H9 (cell line): ENCODE data around the gene PMF1. TPM values are rescaled to one million over a fixed set of nuclear protein-coding genes. Genes with fewer than 3 reads are reported as not detected.
A peak's percentile ranks its signal among the peaks of the same experiment; 100 is the strongest.

Experiments
- DNase-seq: peaks from one replicate; pipeline ENCODE4 v3.0.0-alpha.2; 2017
- H2AFZ ChIP-seq: one replicate; pipeline ENCODE4 v1.6.1; 2013; ENCODE audit warnings: mild to moderate bottlenecking, low read length, control low read depth, moderate library complexity
- H2AK5ac ChIP-seq: 2 replicates; pipeline ENCODE4 v1.6.1; 2013; ENCODE audit warnings: low read length, control low read depth, mixed read lengths; ENCODE audit not compliant: insufficient read length
- H2BK120ac ChIP-seq: one replicate; pipeline ENCODE4 v1.6.1; 2013; ENCODE audit warnings: low read depth, mild to moderate bottlenecking, low read length, control low read depth, inconsistent platforms; ENCODE audit not compliant: poor library complexity, severe bottlenecking
- H2BK12ac ChIP-seq: 2 replicates; pipeline ENCODE4 v1.6.1; 2013; ENCODE audit warnings: low read length, control low read depth, mixed read lengths, low read depth; ENCODE audit not compliant: insufficient read length
- H2BK15ac ChIP-seq: 2 replicates; pipeline ENCODE4 v1.6.1; 2013; ENCODE audit warnings: low read depth, low read length, control low read depth
- H2BK20ac ChIP-seq: one replicate; pipeline ENCODE4 v1.6.1; 2013; ENCODE audit warnings: low read depth, mild to moderate bottlenecking, low read length, control low read depth, inconsistent platforms; ENCODE audit not compliant: poor library complexity, severe bottlenecking
- H2BK5ac ChIP-seq: 2 replicates; pipeline ENCODE4 v1.6.1; 2013; ENCODE audit warnings: low read length, control low read depth, mixed read lengths; ENCODE audit not compliant: insufficient read length
- H3K14ac ChIP-seq: 2 replicates; pipeline ENCODE4 v1.6.1; 2013; ENCODE audit warnings: low read length, control low read depth; ENCODE audit not compliant: insufficient read depth
- H3K18ac ChIP-seq: 2 replicates; pipeline ENCODE4 v1.6.1; 2013; ENCODE audit warnings: low read depth, mild to moderate bottlenecking, mixed read lengths, low read length, control low read depth; ENCODE audit not compliant: insufficient read length
- H3K23ac ChIP-seq: 2 replicates; pipeline ENCODE4 v1.6.1; 2013; ENCODE audit warnings: low read length, control low read depth, mixed read lengths, low read depth; ENCODE audit not compliant: insufficient read length
- H3K23me2 ChIP-seq: 2 replicates; pipeline ENCODE4 v1.6.1; 2013; ENCODE audit warnings: low read depth, mild to moderate bottlenecking, mixed read lengths, low read length, control low read depth; ENCODE audit not compliant: insufficient read length, poor library complexity, severe bottlenecking
- H3K27ac ChIP-seq: 2 replicates; pipeline ENCODE4 v1.5.1; 2013; ENCODE audit warnings: low read length, control low read depth, mixed read lengths, low read depth; ENCODE audit not compliant: insufficient read length
- H3K27me3 ChIP-seq: 2 replicates; pipeline ENCODE4 v1.6.1; 2013; ENCODE audit warnings: low read length, control low read depth, inconsistent platforms; ENCODE audit not compliant: insufficient read depth
- H3K4ac ChIP-seq: 2 replicates; pipeline ENCODE4 v1.6.1; 2013; ENCODE audit warnings: low read depth, mild to moderate bottlenecking, control low read depth, inconsistent platforms, low read length, moderate library complexity
- H3K4me1 ChIP-seq: 2 replicates; pipeline ENCODE4 v1.6.1; 2013; ENCODE audit warnings: low read length, control low read depth, inconsistent platforms; ENCODE audit not compliant: insufficient read depth
- H3K4me2 ChIP-seq: 2 replicates; pipeline ENCODE4 v1.6.1; 2013; ENCODE audit warnings: low read length, control low read depth, mixed read lengths; ENCODE audit not compliant: insufficient read length, insufficient read depth
- H3K56ac ChIP-seq: 2 replicates; pipeline ENCODE4 v1.6.1; 2013; ENCODE audit warnings: low read depth, mild to moderate bottlenecking, mixed read lengths, low read length, control low read depth; ENCODE audit not compliant: insufficient read length
- H3K79me1 ChIP-seq: 2 replicates; pipeline ENCODE4 v1.6.1; 2013; ENCODE audit warnings: low read depth, mild to moderate bottlenecking, moderate library complexity, low read length, control low read depth, inconsistent platforms; ENCODE audit not compliant: insufficient read depth, poor library complexity, severe bottlenecking
- H3K79me2 ChIP-seq: 2 replicates; pipeline ENCODE4 v1.6.1; 2013; ENCODE audit warnings: low read length, control low read depth, inconsistent platforms; ENCODE audit not compliant: insufficient read depth
- H3K9ac ChIP-seq: 2 replicates; pipeline ENCODE4 v1.6.1; 2013; ENCODE audit warnings: low read length, control low read depth, mixed read lengths; ENCODE audit not compliant: insufficient read length; ENCODE audit errors: extremely low read depth
- H3K9me3 ChIP-seq: one replicate; pipeline ENCODE4 v1.6.1; 2013; ENCODE audit warnings: low read depth, low read length, inconsistent platforms; ENCODE audit not compliant: control insufficient read depth
- H3T11ph ChIP-seq: one replicate; pipeline ENCODE4 v1.6.1; 2013; ENCODE audit warnings: mild to moderate bottlenecking, low read length, control low read depth, inconsistent platforms
- H4K20me1 ChIP-seq: one replicate; pipeline ENCODE4 v1.6.1; 2013; ENCODE audit not compliant: control insufficient read depth, insufficient read length, insufficient read depth
- H4K5ac ChIP-seq: 2 replicates; pipeline ENCODE4 v1.6.1; 2013; ENCODE audit warnings: low read depth, mild to moderate bottlenecking, mixed read lengths, low read length, control low read depth; ENCODE audit not compliant: insufficient read length
- H4K8ac ChIP-seq: replicated peaks from 2 replicates; pipeline ENCODE4 v1.6.1; 2013; ENCODE audit warnings: low read length, control low read depth, mixed read lengths, low read depth; ENCODE audit not compliant: insufficient read length
- H4K91ac ChIP-seq: 2 replicates; pipeline ENCODE4 v1.6.1; 2013; ENCODE audit warnings: low read depth, mild to moderate bottlenecking, moderate library complexity, mixed read lengths, low read length, control low read depth; ENCODE audit not compliant: insufficient read length
- H3K27ac Mint-ChIP-seq, 3 experiments: 2 replicates in 2 of 3; 3 replicates in 1 of 3; pipeline ENCODE4 v1.8.0; 2020 to 2021; ENCODE audit warnings: mixed read lengths in 3 of 3, mild to moderate bottlenecking in 1 of 3, moderate library complexity in 1 of 3
- H3K27me3 Mint-ChIP-seq: 2 replicates; pipeline ENCODE4 v1.8.0; 2021; ENCODE audit warnings: low read depth, mild to moderate bottlenecking, moderate library complexity, mixed read lengths
- H3K36me3 Mint-ChIP-seq, 3 experiments: 2 replicates in 2 of 3; 3 replicates in 1 of 3; pipeline ENCODE4 v1.8.0; 2020 to 2021; ENCODE audit warnings: low read depth in 3 of 3, mixed read lengths in 3 of 3; ENCODE audit not compliant: insufficient read depth in 1 of 3
- H3K4me1 Mint-ChIP-seq, 2 experiments: 2 replicates each; pipeline ENCODE4 v1.8.0; 2020; ENCODE audit warnings: mixed read lengths in 2 of 2
- H3K4me3 Mint-ChIP-seq, 2 experiments: 2 replicates in 1 of 2; 3 replicates in 1 of 2; pipeline ENCODE4 v1.8.0; 2020 to 2021; ENCODE audit warnings: mild to moderate bottlenecking in 2 of 2, mixed read lengths in 2 of 2, moderate library complexity in 1 of 2
- H3K9me3 Mint-ChIP-seq, 2 experiments: 2 replicates in 1 of 2; 3 replicates in 1 of 2; pipeline ENCODE4 v1.8.0; 2020; ENCODE audit warnings: mild to moderate bottlenecking in 2 of 2, mixed read lengths in 2 of 2, moderate library complexity in 1 of 2
- CTCF ChIP-seq: fragments of 200-600 bp; sonication (generic); conservative IDR thresholded peaks from 3 replicates; pipeline ENCODE4 v1.8.0; 2021; ENCODE audit warnings: antibody characterized with exemption, mild to moderate bottlenecking
- WGBS: extraction: QIAGEN DNeasy Blood & Tissue Kit; methylation state at CpG from one replicate; pipeline ENCODE4 v1.1.7; 2013; ENCODE audit warnings: missing lambda C conversion rate, low lambda C conversion rate, mixed read lengths; ENCODE audit not compliant: insufficient read length; ENCODE audit errors: extremely low coverage; 5-methylcytosine and 5-hydroxymethylcytosine counted together
- total RNA-seq: library from RNA; stranded (reverse); gene quantifications from 2 replicates; pipeline ENCODE4 v1.2.1, GENCODE V29; 2021

The PMF1 gene
- total RNA-seq, 1 experiment from 2014 or later, result 136 TPM

DNA sequence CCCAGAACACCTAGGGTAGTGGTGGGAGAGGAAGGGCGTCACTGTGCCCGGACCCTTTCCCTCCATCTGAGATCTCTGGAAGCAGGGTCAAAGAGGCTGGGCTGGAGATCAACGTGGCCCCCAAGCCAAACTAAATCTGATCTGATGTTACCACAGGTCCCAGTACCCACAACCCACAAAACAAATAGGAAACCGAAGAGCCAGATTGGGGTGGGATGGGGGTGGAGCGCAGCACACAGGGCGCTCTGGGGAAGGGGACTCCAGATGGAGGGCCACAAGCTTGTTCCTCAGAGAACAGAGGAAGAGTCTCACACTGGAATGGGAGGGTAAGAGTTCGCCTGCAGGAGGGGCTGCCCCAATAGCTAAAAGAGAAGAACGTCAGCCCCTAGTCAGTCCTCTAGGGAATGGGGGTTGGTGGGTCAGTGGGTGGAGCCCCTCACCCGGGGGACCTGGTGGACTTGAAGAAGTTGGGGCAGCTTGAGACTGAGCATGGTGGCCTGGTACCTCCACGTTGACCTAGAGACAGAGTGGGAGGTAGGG, 33.5 kb downstream of the PMF1 start:
- Histone ChIP-seq H2BK20ac (no peak overlapping the region), H2BK12ac (no peak overlapping the region), H2AFZ (no peak overlapping the region), H2BK5ac (no peak overlapping the region), H3K9ac (no peak overlapping the region), H3K14ac (no peak overlapping the region), H3K4me2 (no peak overlapping the region), H4K8ac (no peak overlapping the region), H2BK120ac (no peak overlapping the region), H2AK5ac (no peak overlapping the region), H3K79me1 (no peaks in the 10 kb centered on the region), H3K23ac (no peak overlapping the region), H3K4ac (no peak overlapping the region), H4K5ac (no peak overlapping the region), H4K20me1 (no peaks in the 10 kb centered on the region), H3K23me2 (peaks cover 3% of the 10 kb centered on the region), H3K27ac (no peak overlapping the region), H3K4me1 (peaks cover 2% of the 10 kb centered on the region; the same call in 1 of the 2 replicates), H4K91ac (no peak overlapping the region), H3K27me3 (no peaks in the 10 kb centered on the region), H3K9me3 (no peaks in the 10 kb centered on the region), H3K56ac (no peak overlapping the region), H3T11ph (no peak overlapping the region), H3K18ac (no peak overlapping the region), H2BK15ac (no peak overlapping the region), H3K79me2 (no peaks in the 10 kb centered on the region)
- Mint-ChIP-seq H3K27ac (peak overlapping the region; percentile 61 to 66 (median 65); a peak in 5 of 7 replicates), H3K9me3 (no peaks in the 10 kb centered on the region), H3K4me1 (peaks cover 15 to 22% of the 10 kb centered on the region in 2 experiments), H3K4me3 (no peak overlapping the region), H3K27me3 (peaks cover 4% of the 10 kb centered on the region; the same call in 1 of the 2 replicates), H3K36me3 (peaks cover 10 to 32% (median 22%) of the 10 kb centered on the region in 3 experiments; a peak in 6 of 7 replicates)
- no peak for TF ChIP-seq CTCF
- WGBS, result no CpG with 5 or more reads among the region's 10 CpGs
- DNase-seq, result no peak
